GM19351 (cell line): ENCODE results near the gene RGSL1.

ENCODE experiments used
- ATAC-seq: cut with Tn5 transposase; IDR thresholded peaks from one replicate; pipeline ENCODE4 v1.9.1; 2021; ENCODE audit warnings: mild to moderate bottlenecking, moderate library complexity; ENCODE audit not compliant: unreplicated experiment

RGSL1 gene

GRCh38 chr1:182450087-182450486 is at the start of gene RGSL1:
TSS of gene RGSL1 (plus strand) at chr1:182450146. CDS start at chr1:182450166, 20 bp downstream.
- ATAC-seq = no peak

GRCh38 chr1:182400567-182400966 is 49.4 kb upstream of the RGSL1 start, which contains the start of gene TEDDM1:
TSS of gene TEDDM1 (minus strand) at chr1:182400667. CDS start at chr1:182400485, 182 bp downstream.
- ATAC-seq = no peak

- ATAC-seq = no peak
Observed at GRCh38 chr1:182404781-182405180, 45.2 kb upstream of the RGSL1 start.

GRCh38 chr1:182405578-182405977 is 44.4 kb upstream of the RGSL1 start:
- no peak for ATAC-seq

DNA sequence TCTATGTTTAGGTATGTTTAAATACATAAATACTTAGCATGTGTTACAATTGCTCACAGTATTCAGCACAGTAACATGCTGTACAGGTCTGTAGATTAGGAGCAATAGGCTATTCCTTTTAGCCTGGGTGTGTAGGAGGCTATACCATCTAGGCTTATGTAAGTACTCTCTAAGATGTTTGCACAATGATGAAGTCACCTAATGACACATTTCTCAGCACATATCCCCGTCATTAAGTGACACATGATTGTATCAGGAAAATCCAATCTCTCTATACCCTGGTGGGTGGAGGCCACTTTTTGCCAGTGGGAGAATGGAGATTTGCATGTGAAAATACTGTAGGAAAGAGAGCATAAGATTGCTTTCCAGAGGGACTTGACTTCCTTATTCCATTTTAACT is 43.9 kb upstream of the RGSL1 start:
- ATAC-seq = no peak

- ATAC-seq = no peak
Observed at GRCh38 chr1:182407724-182408123, 42.2 kb upstream of the RGSL1 start.

GRCh38 chr1:182408435-182409075 is 41.4 kb upstream of the RGSL1 start:
- no peak for ATAC-seq

DNA sequence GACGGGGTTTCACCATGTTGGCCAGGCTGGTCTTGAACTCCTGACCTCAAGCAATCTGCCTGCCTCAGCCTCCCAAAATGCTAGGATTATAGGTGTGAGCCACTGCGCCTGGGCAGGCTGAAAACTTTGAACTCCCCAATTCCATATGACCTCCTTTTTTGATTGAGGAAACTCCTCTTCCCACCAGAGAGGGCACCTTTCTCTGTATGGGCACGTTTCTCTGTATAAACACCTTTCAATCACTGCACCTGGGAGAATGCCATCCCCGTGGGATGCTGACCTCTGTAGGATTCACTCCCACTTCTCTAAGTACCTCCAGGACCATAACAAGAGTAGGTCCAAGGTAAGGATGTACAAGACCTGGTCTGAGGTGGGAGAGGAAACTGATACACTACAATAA is 39.8 kb upstream of the RGSL1 start:
- no peak for ATAC-seq

GRCh38 chr1:182410620-182411273 is 39.2 kb upstream of the RGSL1 start:
- no peak for ATAC-seq

DNA sequence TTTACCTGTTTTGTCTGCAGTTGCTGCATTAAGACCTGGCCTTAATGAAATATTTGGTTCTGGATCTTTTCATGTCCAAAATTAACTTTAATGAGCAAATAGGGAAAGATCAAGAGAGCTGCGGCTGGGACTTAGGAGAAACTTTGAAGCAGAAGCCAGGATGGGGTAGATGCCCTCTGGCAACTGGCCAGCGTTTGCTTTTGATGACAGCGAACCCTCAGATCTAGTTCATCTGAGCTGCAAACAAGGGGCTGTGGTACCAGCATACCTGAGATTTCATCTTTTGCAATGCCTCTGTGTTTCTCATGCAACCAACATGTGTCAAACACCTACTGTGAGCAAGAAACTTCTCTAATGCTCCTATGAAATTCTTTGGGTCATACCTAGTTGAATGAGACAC is 36.5 kb upstream of the RGSL1 start:
- ATAC-seq = no peak

- ATAC-seq = no peak
Observed at GRCh38 chr1:182413969-182414368, 36.0 kb upstream of the RGSL1 start.

- ATAC-seq = no peak
Observed at GRCh38 chr1:182415789-182416188, 34.2 kb upstream of the RGSL1 start.

DNA sequence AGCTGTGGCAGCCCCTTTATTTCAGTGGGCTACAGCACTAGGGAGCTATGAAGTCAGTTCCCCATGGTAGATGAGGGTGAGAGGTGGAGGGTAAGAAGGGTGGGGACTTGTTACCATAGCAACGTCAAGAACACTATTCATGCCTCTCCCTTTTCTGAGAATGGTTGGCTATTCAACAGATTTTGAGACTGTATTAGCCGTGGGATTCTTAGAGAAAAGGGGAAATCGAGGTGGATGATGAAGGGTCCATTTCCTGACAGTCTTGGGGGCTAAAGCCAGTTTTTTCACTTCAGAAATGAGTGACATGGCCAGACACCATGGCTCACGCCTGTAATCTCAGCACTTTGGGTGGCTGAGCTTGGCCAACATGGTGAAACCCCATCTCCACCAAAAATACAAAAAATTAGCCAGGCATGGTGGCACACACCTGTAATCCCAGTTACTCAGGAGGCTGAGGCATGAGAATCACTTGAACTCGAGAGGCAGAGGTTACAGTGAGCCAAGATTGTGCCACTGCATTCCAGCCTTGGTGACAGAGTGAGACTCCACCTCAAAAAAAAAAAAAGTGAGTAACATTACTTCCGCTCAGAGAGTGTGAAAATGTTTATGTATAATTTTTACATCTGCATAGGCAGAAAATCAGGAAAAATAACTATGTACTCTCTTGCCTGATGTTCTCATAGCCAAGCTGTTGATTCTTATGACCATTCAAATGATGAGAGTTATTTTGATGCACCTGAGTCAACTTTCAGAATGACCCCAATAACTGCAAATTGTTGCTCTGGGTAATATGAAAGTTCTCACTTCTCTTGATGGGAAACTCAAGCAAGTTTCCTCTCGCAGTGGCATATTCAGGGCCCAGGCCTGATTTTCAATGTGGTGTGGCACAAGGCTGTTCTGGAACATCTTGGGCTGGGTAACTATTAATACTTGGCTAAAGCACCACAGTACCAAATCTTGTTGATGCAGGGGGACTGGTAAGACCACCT is 23.2 kb upstream of the RGSL1 start:
- peak; percentile 70 for ATAC-seq

DNA sequence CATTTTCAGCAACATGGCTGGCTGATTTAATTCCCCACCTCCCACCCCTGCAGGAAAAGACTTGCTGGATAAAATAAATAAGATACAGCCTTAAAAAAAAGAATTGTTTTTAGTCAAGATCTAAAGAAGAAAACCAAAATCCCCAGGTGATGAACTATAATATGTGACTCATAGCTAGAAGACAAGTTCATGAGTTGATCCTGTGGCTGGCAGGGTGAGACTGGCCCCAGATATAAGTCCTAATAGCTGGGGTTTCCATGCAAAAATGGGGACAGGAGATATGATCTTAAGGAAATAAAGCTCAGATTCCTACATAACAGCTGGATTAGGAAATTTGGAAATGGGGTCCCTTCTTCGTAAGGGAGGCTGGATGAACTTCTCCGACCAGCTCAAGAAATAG is 21.9 kb upstream of the RGSL1 start:
- ATAC-seq = peak; percentile 31

GRCh38 chr1:182430263-182431068 is 19.5 kb upstream of the RGSL1 start:
- no peak for ATAC-seq

- no peak for ATAC-seq
Observed at GRCh38 chr1:182431278-182431677, 18.7 kb upstream of the RGSL1 start.

- no peak for ATAC-seq
Observed at GRCh38 chr1:182433580-182433979, 16.4 kb upstream of the RGSL1 start.

- no peak for ATAC-seq
Observed at GRCh38 chr1:182438326-182438725, 11.6 kb upstream of the RGSL1 start.

DNA sequence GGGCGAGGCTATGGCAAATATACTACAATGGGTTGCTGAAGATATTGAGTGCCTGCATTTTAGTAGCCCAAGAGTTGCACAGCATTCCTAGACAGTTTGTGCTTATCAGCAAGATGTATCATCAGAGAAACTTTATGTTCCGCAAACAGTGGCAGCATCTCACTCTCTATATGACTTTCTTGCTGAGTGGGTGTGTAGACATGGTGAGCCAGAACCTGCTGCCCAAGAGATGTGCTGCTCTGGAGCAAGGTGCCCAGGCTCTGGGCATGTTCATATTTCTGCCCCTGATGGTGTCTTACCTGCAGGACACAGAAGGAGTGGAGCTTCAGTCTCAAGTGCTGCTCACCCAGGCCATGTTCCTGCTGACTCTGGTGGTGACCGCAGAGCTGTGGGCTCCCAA is 8.2 kb upstream of the RGSL1 start:
- ATAC-seq = peak; percentile 70

DNA sequence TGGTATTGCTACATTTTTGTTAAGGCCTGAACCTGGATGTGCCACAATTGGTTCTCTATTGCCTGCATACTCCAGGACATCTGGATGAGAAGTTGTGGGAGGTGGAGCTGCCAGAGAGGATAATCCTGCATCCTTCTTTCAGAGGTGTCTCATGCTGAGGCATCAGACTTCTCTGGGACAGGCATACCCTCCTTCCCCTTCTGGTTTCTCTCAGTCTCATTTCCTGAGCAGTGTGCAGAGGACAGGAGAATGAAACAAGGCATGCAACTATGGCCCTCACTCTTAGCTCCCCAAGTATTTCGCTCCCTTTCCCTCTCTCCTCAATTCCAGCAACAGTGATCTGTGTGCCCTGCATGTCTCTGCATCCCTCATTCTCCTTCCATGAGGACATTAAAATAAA is 7.6 kb upstream of the RGSL1 start:
- ATAC-seq = no peak

- no peak for ATAC-seq
Observed at GRCh38 chr1:182444497-182444896, 5.4 kb upstream of the RGSL1 start.
